GM06990 (cell line): ENCODE data around the gene PUM1.

Experiments used
- DNase-seq: peaks from one replicate; pipeline ENCODE4 v3.0.0-alpha.2; 2011; ENCODE audit not compliant: insufficient read length; ENCODE audit errors: extremely low read depth
- H3K27me3 ChIP-seq: replicated peaks from 2 replicates; pipeline ENCODE4 v1.6.0; 2011; ENCODE audit warnings: low read length; ENCODE audit not compliant: control insufficient read depth, insufficient read depth
- H3K36me3 ChIP-seq: 2 replicates; pipeline ENCODE4 v1.5.1; 2011; ENCODE audit warnings: low read length; ENCODE audit not compliant: control insufficient read depth, insufficient read depth
- H3K4me3 ChIP-seq: replicated peaks from 2 replicates; pipeline ENCODE4 v1.5.1; 2011; ENCODE audit warnings: low read depth, mild to moderate bottlenecking, control low read depth, low read length
- TF ChIP-seq, protein P1 (sequence below): IDR thresholded peaks from 2 replicates; pipeline ENCODE4 v1.5.1; 2011; ENCODE audit warnings: low read length, control low read depth, mild to moderate bottlenecking, inconsistent platforms; ENCODE audit not compliant: insufficient read depth, poor library complexity, severe bottlenecking

PUM1 gene

DNA sequence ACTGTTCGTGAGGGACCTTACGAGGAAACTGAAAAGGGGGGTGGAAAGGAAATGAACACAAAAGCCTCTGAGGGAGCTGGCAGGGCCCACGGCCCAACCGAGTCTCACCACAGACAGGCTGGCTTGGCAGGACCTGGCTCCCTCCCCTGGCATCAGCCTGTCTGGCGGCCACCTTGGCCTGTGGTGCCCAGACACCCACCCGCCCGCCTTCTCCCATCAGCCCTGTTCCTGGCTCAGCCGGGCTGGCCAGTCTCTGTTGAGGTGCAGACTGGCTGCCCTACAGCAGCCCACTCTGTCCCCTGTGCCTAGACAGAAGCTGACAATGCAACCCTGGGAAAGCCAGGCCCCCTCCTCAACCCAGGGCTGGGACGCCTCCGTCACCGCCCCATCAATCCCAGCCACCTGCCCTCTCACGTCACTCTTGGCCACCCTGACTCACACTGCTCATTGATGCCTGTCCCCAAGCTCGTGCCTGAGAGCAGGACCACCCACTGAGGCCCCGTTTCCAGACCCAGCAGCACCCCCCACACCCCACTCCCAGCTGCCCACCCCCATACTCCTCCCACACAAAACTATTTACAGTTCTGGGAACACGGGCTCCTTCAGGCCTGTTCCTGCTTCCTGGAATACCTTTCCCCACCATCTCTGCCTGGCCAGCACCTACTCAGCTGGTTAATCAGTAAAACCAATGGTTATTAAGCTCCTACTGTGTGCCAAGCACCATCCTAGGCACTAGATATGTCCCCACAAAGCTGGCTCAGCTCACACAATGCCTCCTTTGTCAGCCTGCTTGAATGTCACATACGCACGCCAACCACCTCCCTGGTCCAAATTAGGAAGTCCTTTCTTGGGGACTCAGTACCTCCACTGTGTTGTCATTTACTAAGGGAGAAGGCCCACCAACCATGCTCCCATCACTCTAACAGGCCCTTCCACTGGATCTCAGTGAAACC is 179.7 kb downstream of the PUM1 start:
- H3K4me3 ChIP-seq: no peak overlapping the region
- DNase-seq: no peak
- TF ChIP-seq, protein P1, sequence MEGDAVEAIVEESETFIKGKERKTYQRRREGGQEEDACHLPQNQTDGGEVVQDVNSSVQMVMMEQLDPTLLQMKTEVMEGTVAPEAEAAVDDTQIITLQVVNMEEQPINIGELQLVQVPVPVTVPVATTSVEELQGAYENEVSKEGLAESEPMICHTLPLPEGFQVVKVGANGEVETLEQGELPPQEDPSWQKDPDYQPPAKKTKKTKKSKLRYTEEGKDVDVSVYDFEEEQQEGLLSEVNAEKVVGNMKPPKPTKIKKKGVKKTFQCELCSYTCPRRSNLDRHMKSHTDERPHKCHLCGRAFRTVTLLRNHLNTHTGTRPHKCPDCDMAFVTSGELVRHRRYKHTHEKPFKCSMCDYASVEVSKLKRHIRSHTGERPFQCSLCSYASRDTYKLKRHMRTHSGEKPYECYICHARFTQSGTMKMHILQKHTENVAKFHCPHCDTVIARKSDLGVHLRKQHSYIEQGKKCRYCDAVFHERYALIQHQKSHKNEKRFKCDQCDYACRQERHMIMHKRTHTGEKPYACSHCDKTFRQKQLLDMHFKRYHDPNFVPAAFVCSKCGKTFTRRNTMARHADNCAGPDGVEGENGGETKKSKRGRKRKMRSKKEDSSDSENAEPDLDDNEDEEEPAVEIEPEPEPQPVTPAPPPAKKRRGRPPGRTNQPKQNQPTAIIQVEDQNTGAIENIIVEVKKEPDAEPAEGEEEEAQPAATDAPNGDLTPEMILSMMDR: no peak
- H3K27me3 ChIP-seq: peaks cover 1% of the 10 kb centered on the region
- H3K36me3 ChIP-seq: no peaks in the 10 kb centered on the region

DNA sequence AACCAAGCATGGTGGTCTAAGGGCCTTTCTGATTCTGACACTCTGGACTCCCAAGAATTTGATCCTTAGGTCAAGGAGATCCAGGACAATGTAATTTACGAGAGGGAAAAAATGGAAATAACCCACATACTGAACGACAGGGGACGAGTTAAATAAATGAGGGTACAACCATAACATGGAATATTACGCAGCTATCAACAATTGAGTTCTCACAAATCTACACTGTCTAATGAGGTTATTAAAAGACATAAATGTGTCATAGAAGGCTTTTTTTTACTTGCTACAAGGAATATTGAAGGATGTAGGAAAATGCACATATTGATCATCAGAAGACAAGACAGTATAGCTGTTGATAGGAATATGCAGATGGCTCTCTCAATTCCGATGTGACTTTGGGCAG is 180.8 kb downstream of the PUM1 start:
- no peak for DNase-seq
- peaks cover 1% of the 10 kb centered on the region for H3K27me3 ChIP-seq

DNA sequence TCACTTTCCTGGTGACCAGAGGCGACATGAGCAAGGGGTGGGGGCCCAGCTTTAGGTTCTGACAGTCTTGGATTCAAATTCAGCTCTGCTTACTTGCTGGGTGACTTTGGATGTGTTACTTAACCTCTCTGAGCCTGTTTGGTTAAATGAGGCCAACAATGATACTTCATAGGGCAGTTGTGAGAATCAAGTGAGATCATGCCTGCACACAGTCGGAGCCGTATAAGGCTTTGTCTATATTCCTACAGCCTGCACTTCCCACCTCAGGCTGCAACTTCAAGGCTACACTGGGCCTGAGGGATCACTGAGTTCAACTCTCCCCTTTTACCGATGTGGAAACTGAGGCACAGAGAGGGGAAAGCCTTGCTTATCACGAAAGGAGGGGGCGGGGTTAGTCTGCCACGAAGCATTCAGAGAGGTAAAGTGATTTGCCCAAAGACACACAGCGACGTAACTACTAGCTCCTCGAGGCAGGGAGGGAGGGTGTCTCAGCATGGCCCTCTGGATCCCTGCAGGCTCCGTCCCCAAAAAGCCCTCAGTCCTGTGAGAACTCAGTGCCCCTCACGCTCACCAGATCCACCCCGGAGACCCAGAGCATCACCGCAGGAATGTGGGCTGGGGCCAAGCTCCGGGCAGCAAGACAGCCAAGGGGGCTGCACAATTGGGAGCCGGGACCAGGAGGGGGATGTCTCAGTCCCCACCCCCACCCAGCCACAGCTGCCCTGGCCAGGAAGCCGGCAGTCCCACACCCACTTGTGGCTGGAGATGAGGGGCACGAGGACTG is 181.9 kb downstream of the PUM1 start:
- no peak for DNase-seq
- Histone ChIP-seq H3K4me3 (no peak overlapping the region), H3K27me3 (peaks cover 1% of the 10 kb centered on the region), H3K36me3 (no peaks in the 10 kb centered on the region)
- TF ChIP-seq, protein P1: no peak

More for the DNA sequence above, 180.8 kb downstream of the PUM1 start:
- Histone ChIP-seq H3K36me3 (no peaks in the 10 kb centered on the region), H3K4me3 (no peak overlapping the region)
- TF ChIP-seq, protein P1: no peak

DNA sequence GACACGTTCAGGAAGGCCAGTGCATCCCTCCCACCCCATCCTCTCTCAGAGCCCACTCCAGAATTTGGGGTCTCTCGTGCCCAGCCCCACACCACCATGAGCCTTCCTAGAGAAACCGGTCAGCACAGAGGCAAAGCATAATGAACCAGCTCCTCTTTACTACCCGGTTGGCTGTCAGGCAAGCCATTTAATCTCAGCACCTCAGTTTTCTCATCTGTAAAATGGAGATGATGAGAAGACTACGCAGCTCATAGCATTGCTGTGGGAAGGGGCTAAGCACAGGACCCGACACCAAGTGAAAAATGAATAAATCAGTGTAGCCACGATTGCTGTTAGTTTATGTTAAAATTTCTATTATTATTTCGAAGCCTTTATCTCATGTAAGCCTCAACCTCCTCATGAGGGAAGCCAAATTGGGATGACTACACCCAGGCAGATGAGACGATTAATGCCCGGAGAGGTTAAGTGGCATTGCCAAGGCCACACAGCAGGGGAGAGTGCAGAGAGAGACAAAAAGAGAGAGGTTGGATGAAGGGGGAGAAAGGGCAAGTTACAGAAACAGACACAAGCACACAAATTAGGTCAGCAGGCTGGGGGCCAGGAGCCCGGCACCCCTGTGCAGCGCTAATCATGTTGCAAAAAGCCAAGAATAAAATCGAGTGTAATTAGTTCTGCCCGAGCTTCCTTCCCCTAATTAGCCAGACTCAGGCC is 182.7 kb downstream of the PUM1 start:
- no peaks in the 10 kb centered on the region for H3K36me3 ChIP-seq
- TF ChIP-seq, protein P1: no peak
- no peak for DNase-seq
- peaks cover 1% of the 10 kb centered on the region for H3K27me3 ChIP-seq
- H3K4me3 ChIP-seq: no peak overlapping the region
